Liver (tissue), 9 donors: ENCODE data around the gene UBE2F. TPM values are rescaled to one million over a fixed set of nuclear protein-coding genes. Genes with fewer than 3 reads are reported as not detected.

Source experiments
- DNase-seq: peaks from one replicate; pipeline ENCODE4 v3.0.0-alpha.2; 2017; ENCODE audit warnings: low spot score
- H3K27ac ChIP-seq, 2 donors: one replicate each; pipeline ENCODE4 v1.7.0; 2013; ENCODE audit warnings: inconsistent platforms in 2 of 2, low read length in 2 of 2, control low read depth in 1 of 2, low read depth in 1 of 2, mild to moderate bottlenecking in 1 of 2
- H3K27me3 ChIP-seq, 4 donors: one replicate each; pipeline versions ENCODE4 v1.6.1 to v1.7.0; 2013; ENCODE audit warnings: low read length in 3 of 4, inconsistent platforms in 1 of 4, mild to moderate bottlenecking in 1 of 4, moderate library complexity in 1 of 4; ENCODE audit not compliant: control insufficient read depth in 4 of 4, insufficient read depth in 4 of 4
- H3K36me3 ChIP-seq, 4 donors: one replicate each; pipeline versions ENCODE4 v1.6.1 to v1.7.0; 2013; ENCODE audit warnings: low read length in 3 of 4, mild to moderate bottlenecking in 3 of 4, low read depth in 1 of 4, moderate library complexity in 1 of 4; ENCODE audit not compliant: control insufficient read depth in 4 of 4, insufficient read depth in 3 of 4
- H3K4me1 ChIP-seq, 4 donors: one replicate each; pipeline versions ENCODE4 v1.6.1 to v1.7.0; 2013; ENCODE audit warnings: low read length in 3 of 4, mild to moderate bottlenecking in 3 of 4, moderate library complexity in 1 of 4; ENCODE audit not compliant: control insufficient read depth in 4 of 4, insufficient read depth in 4 of 4
- H3K4me3 ChIP-seq, 3 donors: one replicate each; pipeline versions ENCODE4 v1.6.1 to v1.7.0; 2013; ENCODE audit warnings: low read length in 3 of 3, control low read depth in 1 of 3, low read depth in 1 of 3, mild to moderate bottlenecking in 1 of 3
- H3K9ac ChIP-seq, 2 donors: one replicate each; pipeline ENCODE4 v1.7.0; 2013; ENCODE audit warnings: low read length in 2 of 2, mild to moderate bottlenecking in 2 of 2, moderate library complexity in 2 of 2, control low read depth in 1 of 2, low read depth in 1 of 2
- H3K9me3 ChIP-seq, 4 donors: one replicate each; pipeline versions ENCODE4 v1.6.1 to v1.7.0; 2013; ENCODE audit warnings: low read length in 3 of 4; ENCODE audit not compliant: control insufficient read depth in 4 of 4
- CTCF ChIP-seq: fragments of 150-350 bp; IDR thresholded peaks from 2 replicates; pipeline ENCODE4 v1.5.1; 2017; ENCODE audit warnings: improper control_type of control experiment, low read depth, low read length; ENCODE audit not compliant: missing input control
- EGR1 ChIP-seq, 2 donors: IDR thresholded peaks; 2 replicates each; pipeline ENCODE4 v1.6.1; 2016 to 2018; ENCODE audit warnings: antibody characterized with exemption in 2 of 2, low read depth in 2 of 2
- FOXA1 ChIP-seq: IDR thresholded peaks from 2 replicates; pipeline ENCODE4 v1.6.1; 2016; ENCODE audit warnings: antibody characterized with exemption
- FOXA2 ChIP-seq: IDR thresholded peaks from 2 replicates; pipeline ENCODE4 v1.6.1; 2016; ENCODE audit warnings: antibody characterized with exemption
- GABPA ChIP-seq, 2 donors: IDR thresholded peaks in 1 of 2; conservative IDR thresholded peaks in 1 of 2; 2 replicates each; pipeline ENCODE4 v1.6.1; 2016; ENCODE audit warnings: antibody characterized with exemption in 2 of 2, mild to moderate bottlenecking in 1 of 2, moderate library complexity in 1 of 2
- HNF4A ChIP-seq, 2 donors: conservative IDR thresholded peaks; 2 replicates each; pipeline ENCODE4 v1.6.1; 2016; ENCODE audit warnings: antibody characterized with exemption in 2 of 2, mild to moderate bottlenecking in 2 of 2
- JUND ChIP-seq, 2 donors: IDR thresholded peaks; 2 replicates each; pipeline ENCODE4 v1.6.1; 2016; ENCODE audit warnings: antibody characterized with exemption in 2 of 2
- MAX ChIP-seq: IDR thresholded peaks from 2 replicates; pipeline ENCODE4 v1.6.1; 2016; ENCODE audit warnings: antibody characterized with exemption
- NR2F2 ChIP-seq: IDR thresholded peaks from 2 replicates; pipeline ENCODE4 v1.6.1; 2016; ENCODE audit warnings: antibody characterized with exemption
- REST ChIP-seq: IDR thresholded peaks from 2 replicates; pipeline ENCODE4 v1.6.1; 2016; ENCODE audit warnings: antibody characterized with exemption, mild to moderate bottlenecking
- RXRA ChIP-seq, 2 donors: IDR thresholded peaks; 2 replicates each; pipeline ENCODE4 v1.6.1; 2017 to 2018; ENCODE audit warnings: antibody characterized with exemption in 2 of 2, mild to moderate bottlenecking in 1 of 2
- SP1 ChIP-seq: IDR thresholded peaks from 2 replicates; pipeline ENCODE4 v1.6.1; 2018; ENCODE audit warnings: antibody characterized with exemption, mild to moderate bottlenecking
- WGBS: extraction: QIAGEN DNeasy Blood & Tissue Kit; methylation state at CpG from one replicate; pipeline ENCODE4 v1.1.7; 2013; 5-methylcytosine and 5-hydroxymethylcytosine counted together
- polyA plus RNA-seq, 2 donors: library from polyadenylated mRNA; stranded (reverse) in 1 of 2; unstranded in 1 of 2; fragments of 200-250 nt in 1 of 2; fragments of >200 nt in 1 of 2; fragmentation: Nextera tagmentation in 1 of 2; extraction: Ambion mirVana in 1 of 2; gene quantifications; one replicate each; pipeline versions ENCODE4 v1.2.1 to v1.2.3, GENCODE V29; 2013 to 2015
- total RNA-seq, 2 donors: library from RNA; depleted of rRNA; stranded (reverse); fragments of >200 nt; gene quantifications; one replicate each; pipeline ENCODE4 v1.2.3, GENCODE V29; 2014
- donor health status: healthy.
- donor health status: healthy.
- donor health status: healthy.
- donor health status: healthy.
- donor health status: healthy.

UBE2F gene
- total and polyA plus RNA-seq, 4 donors, result 30.5 to 55.3 (median 32.1) TPM

GRCh38 chr2:237983922-237984321 lies 17.1 kb downstream of the UBE2F start (continued):
- TF ChIP-seq REST, result no peak

- WGBS, result over 99% methylated on average over 3 of the region's 3 CpGs
- no peak for DNase-seq
- Histone ChIP-seq H3K36me3 (peaks cover 0 to 4% (median under 1%) of the 10 kb centered on the region in 4 donors), H3K9me3 (no peaks in the 10 kb centered on the region), H3K27ac (no peak overlapping the region), H3K27me3 (no peaks in the 10 kb centered on the region), H3K4me3 (no peak overlapping the region), H3K4me1 (peaks cover 0 to 3% (median 1%) of the 10 kb centered on the region in 4 donors), H3K9ac (no peak overlapping the region)
- TF ChIP-seq RXRA (IDR thresholded peaks at IDR 0.05) (no peak), EGR1 (IDR thresholded peaks at IDR 0.05; ENCODE audit: low read depth in 2 of 2) (no peak), GABPA (IDR thresholded peaks at IDR 0.05 in 1 of 2, conservative IDR thresholded peaks at IDR 0.05 in 1 of 2) (no peak), MAX (no peak), SP1 (no peak), REST (no peak), FOXA2 (no peak)
These were observed 20.5 kb downstream of the UBE2F start for GRCh38 chr2:237987268-237987667.

- Histone ChIP-seq H3K27me3 (no peaks in the 10 kb centered on the region), H3K9me3 (no peaks in the 10 kb centered on the region), H3K36me3 (peaks cover 3 to 14% (median 8%) of the 10 kb centered on the region in 4 donors), H3K27ac (no peak overlapping the region), H3K4me1 (no peaks in the 10 kb centered on the region), H3K9ac (no peak overlapping the region), H3K4me3 (no peak overlapping the region)
- no peak for DNase-seq
- TF ChIP-seq REST (no peak), JUND (IDR thresholded peaks at IDR 0.05) (no peak), FOXA1 (no peak), CTCF (no peak), NR2F2 (no peak), SP1 (no peak), RXRA (IDR thresholded peaks at IDR 0.05) (no peak), HNF4A (conservative IDR thresholded peaks at IDR 0.05) (no peak), MAX (no peak)
- WGBS, result 97% methylated on average over 1 of the region's 1 CpG
These were observed 26.9 kb downstream of the UBE2F start for GRCh38 chr2:237993701-237994100.
